HG03378 (cell line): ENCODE measurements around the gene FAM53C.
"Not testable (repeated sequence)": the region's sequence is repeated elsewhere in the genome, so short reads cannot be mapped to it uniquely, and the experiment has no call there.

Experiments used
- ATAC-seq: cut with Tn5 transposase; IDR thresholded peaks from one replicate; pipeline ENCODE4 v1.9.1; 2021; ENCODE audit warnings: mild to moderate bottlenecking, moderate library complexity; ENCODE audit not compliant: unreplicated experiment

Gene FAM53C

DNA sequence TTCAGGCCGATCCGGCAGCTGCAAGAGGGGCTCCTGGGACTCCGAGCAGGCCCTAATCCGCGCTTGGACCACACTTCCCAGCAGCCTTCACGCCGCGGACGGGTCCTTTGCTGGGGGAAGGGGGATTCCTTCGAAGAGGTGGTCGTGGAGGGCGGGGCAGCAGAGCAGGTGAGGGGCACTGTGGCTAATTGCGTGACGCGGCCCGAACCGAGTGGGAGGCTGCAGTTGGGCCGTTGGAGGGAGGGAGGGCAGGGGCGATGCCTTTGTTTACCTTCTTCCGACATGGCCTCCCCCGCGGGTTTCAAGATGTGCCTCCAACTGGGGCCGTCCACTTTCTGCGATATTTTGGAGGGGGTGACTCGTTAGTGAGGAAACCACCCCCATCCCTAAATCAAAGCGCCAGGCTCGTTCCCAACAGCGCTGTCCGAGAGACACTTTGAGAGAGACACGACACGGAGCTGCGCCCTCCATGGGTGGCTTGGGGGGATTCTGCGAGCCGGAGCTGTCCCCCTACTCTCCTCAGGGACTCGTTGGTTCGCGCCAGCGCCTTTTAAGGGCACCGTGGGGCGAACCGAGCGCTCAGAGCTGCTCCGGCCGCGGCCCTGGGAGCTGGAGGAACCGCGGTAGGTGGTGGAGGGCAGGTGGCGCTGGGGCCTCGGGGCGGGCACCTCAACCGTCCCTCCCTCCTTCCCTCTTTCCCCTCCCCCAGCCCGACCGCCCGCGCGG, at the start of gene FAM53C:
Gene FAM53C, plus strand, starts transcription at position 582 of the 726 bp plus-strand sequence. CDS start 3,070 bp downstream, outside the sequence.
- ATAC-seq = peak; percentile 73

- no peak for ATAC-seq
Observed at GRCh38 chr5:138289296-138289695, 48.8 kb upstream of the FAM53C start.

DNA sequence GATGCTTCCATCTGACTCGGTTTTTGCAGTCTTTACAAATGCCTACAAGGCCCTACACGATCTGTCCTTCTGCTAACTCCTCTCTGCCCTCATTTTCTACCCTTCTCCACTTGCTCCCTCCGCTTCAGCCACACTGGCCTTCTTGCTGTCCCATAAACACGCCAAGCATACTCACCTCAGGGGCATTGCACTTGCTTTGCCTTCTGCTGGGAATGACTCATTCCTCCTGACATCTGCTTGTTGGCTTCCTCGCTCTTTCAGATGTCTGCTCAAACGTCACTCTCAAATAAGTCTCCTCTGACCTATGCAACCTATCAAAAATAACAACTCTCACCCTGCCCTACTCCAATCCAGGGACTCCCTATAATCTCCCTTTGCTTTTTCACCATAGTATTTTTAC, 34.7 kb upstream of the FAM53C start:
- ATAC-seq = no peak

DNA sequence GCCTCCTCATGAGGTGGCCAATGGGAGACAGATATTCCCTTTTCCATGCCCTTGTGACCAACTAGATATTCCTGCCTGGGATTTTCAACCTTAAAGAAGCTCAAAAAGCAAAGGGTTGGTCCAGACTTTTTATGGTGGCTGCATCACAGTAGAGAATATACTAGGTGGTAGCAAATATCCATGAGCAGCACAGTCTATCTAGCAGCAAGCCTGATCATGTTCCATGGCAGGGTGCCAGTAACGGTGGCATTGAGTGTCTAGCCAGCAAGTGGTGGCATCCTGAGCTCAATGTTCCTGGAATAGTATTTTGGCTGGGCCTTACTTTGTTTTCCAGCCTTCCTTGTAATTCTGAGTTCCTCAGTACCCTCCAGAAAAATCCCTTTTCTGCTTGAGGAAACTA, 32.3 kb upstream of the FAM53C start:
- no peak for ATAC-seq

GRCh38 chr5:138315751-138316278, 22.3 kb upstream of the FAM53C start:
- ATAC-seq = no peak

DNA sequence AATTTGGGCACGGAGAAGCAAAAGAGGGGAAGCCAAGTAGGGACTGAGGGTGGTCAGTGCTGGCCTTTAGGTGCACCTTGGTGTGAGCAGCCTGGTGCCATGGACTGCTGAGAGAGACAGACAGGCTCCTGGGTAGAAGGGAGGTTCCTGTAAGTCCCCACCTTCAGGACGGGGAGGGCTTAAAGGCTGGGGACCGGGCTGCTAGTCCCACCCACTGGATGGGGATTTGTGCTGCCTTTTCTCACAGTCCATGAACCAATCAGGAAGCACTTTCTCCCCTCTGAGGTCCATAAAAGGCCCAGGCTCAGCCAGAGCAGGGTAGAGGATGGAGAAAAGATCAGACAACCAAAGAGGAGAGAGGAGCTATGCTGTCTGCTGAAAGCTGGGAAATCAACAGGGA, 21.7 kb upstream of the FAM53C start:
- no peak for ATAC-seq

- ATAC-seq = not testable (repeated sequence)
Observed at GRCh38 chr5:138318211-138318610, 19.9 kb upstream of the FAM53C start.

GRCh38 chr5:138330813-138331448, 7.1 kb upstream of the FAM53C start:
- ATAC-seq = no peak

GRCh38 chr5:138331449-138332368, 6.4 kb upstream of the FAM53C start, which contains the start of gene CDC25C:
CDC25C (minus strand) TSS chr5:138331804; CDS start chr5:138331180, 624 bp downstream.
- peak; percentile 95 for ATAC-seq

DNA sequence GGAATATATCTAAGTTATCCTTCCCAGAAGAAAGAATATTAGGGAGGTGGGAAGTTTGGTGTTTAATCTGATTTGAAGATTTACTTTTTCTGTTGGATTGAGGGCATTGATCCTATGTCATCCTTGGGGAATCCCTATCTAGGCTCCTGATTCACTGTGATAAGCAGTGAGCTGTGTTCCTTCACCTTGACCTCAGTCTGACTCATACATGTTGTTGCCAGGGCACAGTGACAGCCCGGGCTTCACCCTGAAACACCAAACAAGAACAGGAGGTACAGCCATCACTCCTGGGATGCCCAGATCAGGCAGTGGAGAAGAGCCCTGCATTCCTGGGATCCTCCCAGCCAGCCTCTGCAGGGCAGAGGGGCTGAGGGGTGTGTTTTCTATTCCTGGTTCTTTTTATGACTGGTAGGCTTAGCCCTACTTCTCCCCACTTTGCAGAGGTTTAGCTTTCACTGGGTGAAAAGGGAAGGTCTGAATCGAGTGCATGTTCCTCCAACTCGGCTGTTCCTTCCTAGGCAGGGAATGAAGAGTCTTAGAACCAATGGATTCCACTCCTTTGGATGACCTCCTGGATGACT, 3.1 kb upstream of the FAM53C start:
- no peak for ATAC-seq

GRCh38 chr5:138336952-138337684, 948 bp upstream of the FAM53C start:
- ATAC-seq = peak; percentile 15

DNA sequence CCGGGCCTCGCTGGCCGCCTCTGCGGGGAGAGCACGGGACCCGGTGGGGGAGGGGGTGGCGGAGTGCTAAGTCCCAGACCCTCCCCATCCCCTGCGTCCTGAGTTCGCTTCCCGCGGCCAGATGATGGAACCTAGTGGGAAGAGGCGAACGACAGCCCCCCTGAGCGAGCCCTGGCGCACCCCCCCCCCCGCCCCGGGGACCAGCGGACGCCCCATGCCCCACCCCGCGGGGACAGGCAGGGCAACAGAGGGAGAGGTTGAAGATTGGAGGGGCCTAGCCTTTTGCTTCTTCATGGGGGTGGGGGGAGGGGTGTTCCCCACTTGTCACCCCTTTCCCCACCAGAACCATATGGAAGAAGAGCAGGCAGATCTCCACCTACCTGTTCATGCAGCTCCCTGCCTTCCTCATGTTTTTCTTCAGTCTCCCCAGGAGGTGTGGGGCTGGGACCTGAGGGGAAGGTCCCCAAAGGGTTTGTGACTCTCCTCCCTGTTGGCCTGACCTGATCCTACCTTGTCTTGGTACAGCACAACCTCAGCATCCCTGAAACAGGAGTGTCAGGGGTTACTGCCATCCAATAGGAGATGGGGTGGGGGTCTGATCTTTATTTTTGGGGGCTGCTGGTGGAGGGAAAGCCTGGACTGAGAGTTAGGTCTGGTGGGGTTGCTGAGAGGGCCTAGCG, 485 bp downstream of the FAM53C start:
- ATAC-seq = peak; percentile 8

DNA sequence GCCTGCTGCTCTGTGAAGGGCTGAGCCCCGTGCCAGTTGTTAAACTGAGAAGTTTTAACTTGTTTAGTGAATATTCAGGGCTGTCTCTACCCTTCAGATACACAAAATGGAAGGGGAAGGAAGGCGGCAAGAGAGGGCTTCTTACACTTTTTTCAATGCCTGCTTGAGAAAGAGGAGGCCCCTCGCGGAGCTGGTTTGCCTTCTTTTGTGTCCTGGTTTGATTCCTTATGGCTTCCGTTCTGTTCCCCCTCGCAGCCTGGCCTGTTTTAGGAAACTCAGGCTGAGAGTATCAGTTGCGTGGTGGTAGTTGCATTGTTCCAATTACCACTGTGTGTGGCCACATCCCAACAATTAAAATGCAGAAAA, 1.0 kb downstream of the FAM53C start:
- ATAC-seq = no peak

GRCh38 chr5:138339464-138339863, 1.4 kb downstream of the FAM53C start:
- ATAC-seq = no peak

GRCh38 chr5:138340008-138340407, 1.9 kb downstream of the FAM53C start:
- ATAC-seq = no peak

DNA sequence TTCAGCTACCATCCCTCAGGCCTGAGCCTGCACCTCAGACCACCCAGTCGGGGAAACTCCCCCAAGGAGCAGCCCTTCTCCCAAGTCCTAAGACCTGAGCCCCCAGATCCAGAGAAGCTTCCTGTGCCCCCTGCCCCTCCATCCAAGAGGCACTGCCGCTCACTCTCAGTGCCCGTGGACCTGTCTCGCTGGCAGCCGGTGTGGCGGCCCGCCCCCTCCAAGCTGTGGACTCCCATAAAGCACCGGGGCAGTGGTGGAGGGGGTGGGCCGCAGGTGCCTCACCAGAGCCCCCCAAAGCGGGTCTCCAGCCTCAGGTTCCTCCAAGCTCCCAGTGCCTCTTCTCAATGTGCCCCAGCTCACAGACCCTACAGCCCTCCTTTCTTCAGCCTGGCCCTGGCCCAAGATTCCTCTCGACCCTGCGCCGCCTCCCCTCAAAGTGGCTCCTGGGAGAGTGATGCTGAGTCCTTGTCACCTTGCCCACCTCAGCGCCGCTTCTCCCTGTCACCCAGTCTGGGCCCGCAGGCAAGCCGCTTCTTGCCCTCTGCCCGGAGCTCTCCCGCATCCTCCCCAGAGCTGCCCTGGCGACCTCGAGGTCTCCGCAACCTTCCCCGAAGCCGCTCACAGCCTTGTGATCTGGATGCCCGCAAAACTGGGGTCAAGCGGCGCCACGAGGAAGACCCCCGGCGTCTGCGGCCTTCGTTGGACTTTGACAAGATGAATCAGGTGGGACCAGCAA, 7.0 kb downstream of the FAM53C start:
- no peak for ATAC-seq

DNA sequence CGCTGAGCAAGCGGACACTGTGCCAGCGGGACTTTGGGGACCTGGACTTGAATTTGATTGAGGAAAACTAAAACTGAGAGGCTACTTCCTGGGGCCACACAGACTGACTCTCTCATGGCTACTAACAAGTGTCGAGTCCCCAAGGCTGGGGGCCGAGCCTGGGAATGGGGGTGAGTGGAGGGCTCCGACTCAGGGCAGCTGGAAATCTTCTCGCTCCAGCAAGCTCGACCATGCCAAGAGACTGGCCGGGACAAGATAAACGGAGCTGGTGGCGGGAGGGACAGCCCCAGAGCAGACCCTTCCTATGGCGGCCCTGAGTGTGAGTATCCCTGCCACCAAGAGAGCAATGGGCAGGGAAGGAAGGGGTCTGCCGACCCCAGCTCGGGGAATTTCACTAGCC, 8.8 kb downstream of the FAM53C start:
- no peak for ATAC-seq

DNA sequence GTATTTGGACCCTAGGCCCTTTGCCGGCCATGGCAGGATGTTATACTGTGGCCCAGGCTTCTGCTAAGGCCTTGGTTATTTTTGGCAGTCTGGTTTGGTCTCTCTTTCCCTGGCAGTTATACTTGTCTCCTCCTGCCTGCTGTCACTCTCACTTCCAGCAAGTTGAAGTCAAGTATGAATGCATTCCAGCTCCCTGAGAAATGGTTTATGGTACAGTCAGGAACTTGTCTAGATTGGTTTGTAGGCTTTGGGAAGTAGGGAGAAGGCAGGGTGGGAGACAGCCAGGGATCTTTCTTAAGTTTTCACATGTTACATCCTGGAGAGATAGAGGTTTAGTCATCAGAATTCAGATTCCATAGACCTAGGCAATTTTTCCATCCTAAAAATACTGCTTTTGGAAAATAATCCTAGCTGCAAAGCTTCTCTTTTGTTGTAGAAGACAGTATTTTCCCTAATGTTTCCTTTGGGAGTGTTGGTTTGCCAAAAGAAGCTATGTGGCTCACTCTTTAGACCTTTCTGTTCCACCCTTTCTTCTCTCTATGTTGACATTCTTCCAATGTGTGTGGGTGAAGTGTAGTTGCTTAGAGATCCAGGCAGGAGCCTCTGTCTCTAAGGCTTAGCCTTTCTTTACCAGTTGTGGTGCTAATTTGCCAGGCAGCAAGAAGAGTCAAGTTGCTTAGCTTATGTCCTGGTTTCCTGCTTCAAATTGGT, 11.9 kb downstream of the FAM53C start:
- ATAC-seq = no peak
